IMR-90 (cell line): ENCODE results near the gene TECPR2. TPM values are rescaled to one million over a fixed set of nuclear protein-coding genes. Genes with fewer than 3 reads are reported as not detected.
A peak's percentile ranks its signal among the peaks of the same experiment; 100 is the strongest.

Source experiments
- ATAC-seq: fragments of 200-7000 bp; cut with Tn5 transposase; 2 replicates; pipeline ENCODE4 v1.9.1; 2020; ENCODE audit warnings: low read depth, mild to moderate bottlenecking, moderate library complexity
- BruUV-seq: library from RNA; stranded (reverse); fragments of 400-500 nt; replicated peaks from 2 replicates; lab custom pipeline; 2021; lab: Mats Ljungman, UMichigan
- CTCF ChIA-PET: fragments of 300-600 bp; formaldehyde crosslinking; extraction: SDS; loops from one replicate; lab custom pipeline; 2021; ENCODE audit warnings: antibody characterized with exemption; lab: Yijun Ruan, JAX
- POLR2A ChIA-PET: fragments of 300-600 bp; sonication (Branson Sonifier 250); formaldehyde crosslinking; loops from one replicate; lab custom pipeline; 2022; ENCODE audit warnings: antibody characterized with exemption; ENCODE audit not compliant: unreplicated experiment; lab: Charles Lee
- DNase-seq: peaks from one replicate; pipeline ENCODE4 v3.0.0; 2013
- H2AFZ ChIP-seq: replicated peaks from 2 replicates; pipeline ENCODE3; 2013; ENCODE audit warnings: low read length, mild to moderate bottlenecking; ENCODE audit not compliant: poor library complexity
- H2AK5ac ChIP-seq: 2 replicates; pipeline ENCODE4 v1.6.1; 2013; ENCODE audit warnings: low read depth, low read length, inconsistent platforms
- H2AK9ac ChIP-seq: replicated peaks from 2 replicates; pipeline ENCODE3; 2013; ENCODE audit warnings: mild to moderate bottlenecking, low read depth, low read length, moderate library complexity; ENCODE audit not compliant: poor library complexity
- H2BK120ac ChIP-seq: 2 replicates; pipeline ENCODE4 v1.6.1; 2013; ENCODE audit warnings: low read depth, low read length, inconsistent platforms
- H2BK15ac ChIP-seq: 3 replicates; pipeline ENCODE4 v1.6.1; 2013; ENCODE audit warnings: low read depth, low read length, inconsistent platforms
- H2BK20ac ChIP-seq: 2 replicates; pipeline ENCODE4 v1.6.1; 2013; ENCODE audit warnings: low read depth, mild to moderate bottlenecking, inconsistent platforms, low read length, moderate library complexity
- H2BK5ac ChIP-seq: 2 replicates; pipeline ENCODE4 v1.6.1; 2013; ENCODE audit warnings: mild to moderate bottlenecking, low read depth, low read length, inconsistent platforms; ENCODE audit not compliant: poor library complexity, severe bottlenecking
- H3K14ac ChIP-seq: replicated peaks from 2 replicates; pipeline ENCODE4 v1.6.1; 2013; ENCODE audit warnings: low read depth, low read length, inconsistent platforms
- H3K18ac ChIP-seq: 2 replicates; pipeline ENCODE4 v1.6.1; 2013; ENCODE audit warnings: low read depth, low read length, control low read depth
- H3K23ac ChIP-seq: 2 replicates; pipeline ENCODE4 v1.6.1; 2013; ENCODE audit warnings: low read depth, low read length, inconsistent platforms
- H3K27ac ChIP-seq: 2 replicates; pipeline ENCODE4 v1.5.1; 2013; ENCODE audit warnings: mild to moderate bottlenecking, control low read depth, low read length; ENCODE audit not compliant: insufficient read depth
- H3K27me3 ChIP-seq: 2 replicates; pipeline ENCODE4 v1.6.1; 2013; ENCODE audit warnings: low read length; ENCODE audit not compliant: control insufficient read depth, insufficient read depth
- H3K36me3 ChIP-seq: 2 replicates; pipeline ENCODE4 v1.6.1; 2013; ENCODE audit warnings: low read length, mixed read lengths; ENCODE audit not compliant: control insufficient read depth, insufficient read depth
- H3K4ac ChIP-seq: 2 replicates; pipeline ENCODE4 v1.6.1; 2013; ENCODE audit warnings: low read depth, low read length, inconsistent platforms
- H3K4me1 ChIP-seq: 2 replicates; pipeline ENCODE4 v1.6.1; 2013; ENCODE audit warnings: low read length, mixed read lengths; ENCODE audit not compliant: control insufficient read depth, insufficient read depth
- H3K4me2 ChIP-seq: 2 replicates; pipeline ENCODE4 v1.6.1; 2013; ENCODE audit warnings: low read depth, mild to moderate bottlenecking, control low read depth, low read length, moderate library complexity
- H3K4me3 ChIP-seq: 2 replicates; pipeline ENCODE4 v1.5.1; 2013; ENCODE audit warnings: low read depth, mild to moderate bottlenecking, control low read depth, low read length, moderate library complexity; ENCODE audit not compliant: insufficient read depth
- H3K56ac ChIP-seq: 2 replicates; pipeline ENCODE4 v1.6.1; 2013; ENCODE audit warnings: low read length, inconsistent platforms; ENCODE audit not compliant: insufficient read depth; ENCODE audit errors: extremely low read depth
- H3K79me1 ChIP-seq, 2 experiments: 2 replicates each; pipeline ENCODE4 v1.6.1; 2013; ENCODE audit warnings: low read length in 2 of 2, inconsistent platforms in 1 of 2, low read depth in 1 of 2
- H3K9ac ChIP-seq: 2 replicates; pipeline ENCODE4 v1.6.1; 2013; ENCODE audit warnings: low read depth, low read length, control low read depth
- H3K9me1 ChIP-seq: 2 replicates; pipeline ENCODE4 v1.6.1; 2013; ENCODE audit warnings: low read length, inconsistent platforms; ENCODE audit not compliant: insufficient read depth
- H3K9me3 ChIP-seq: 2 replicates; pipeline ENCODE4 v1.6.1; 2013; ENCODE audit warnings: low read length; ENCODE audit not compliant: control insufficient read depth, insufficient read depth
- H4K20me1 ChIP-seq: 2 replicates; pipeline ENCODE4 v1.6.1; 2013; ENCODE audit warnings: low read length, inconsistent platforms; ENCODE audit not compliant: insufficient read depth
- H4K5ac ChIP-seq: 2 replicates; pipeline ENCODE4 v1.6.1; 2013; ENCODE audit warnings: mild to moderate bottlenecking, low read depth, low read length, control low read depth
- H4K8ac ChIP-seq, 2 experiments: 2 replicates each; pipeline ENCODE4 v1.6.1; 2013; ENCODE audit warnings: low read depth in 2 of 2, low read length in 2 of 2, control low read depth in 1 of 2, inconsistent platforms in 1 of 2
- H4K91ac ChIP-seq: 2 replicates; pipeline ENCODE4 v1.6.1; 2013; ENCODE audit warnings: low read depth, low read length, inconsistent platforms; ENCODE audit not compliant: insufficient read depth
- BHLHE40 ChIP-seq: fragments of 150-350 bp; IDR thresholded peaks from 2 replicates; pipeline ENCODE4 v1.6.1; 2016; ENCODE audit warnings: mild to moderate bottlenecking, low read depth, low read length
- CEBPB ChIP-seq: IDR thresholded peaks from 2 replicates; pipeline ENCODE4 v1.6.1; 2012; ENCODE audit warnings: low read depth, low read length, improper control_type of control experiment
- CHD1 ChIP-seq: IDR thresholded peaks from 2 replicates; pipeline ENCODE4 v1.6.1; 2012; ENCODE audit warnings: low read depth, low read length, improper control_type of control experiment
- FOS ChIP-seq: fragments of 150-350 bp; IDR thresholded peaks from 2 replicates; pipeline ENCODE4 v1.6.1; 2016; ENCODE audit warnings: low read depth, low read length
- MAFK ChIP-seq: IDR thresholded peaks from 2 replicates; pipeline ENCODE4 v1.6.1; 2012; ENCODE audit warnings: low read depth, low read length, improper control_type of control experiment
- MAZ ChIP-seq: IDR thresholded peaks from 2 replicates; pipeline ENCODE4 v1.6.1; 2012; ENCODE audit warnings: low read depth, mild to moderate bottlenecking, low read length, improper control_type of control experiment, moderate library complexity, borderline replicate concordance
- NFE2L2 ChIP-seq: fragments of 150-350 bp; IDR thresholded peaks from 2 replicates; pipeline ENCODE4 v1.6.1; 2016; ENCODE audit warnings: low read depth, mild to moderate bottlenecking, low read length
- POLR2A ChIP-seq: IDR thresholded peaks from 2 replicates; pipeline ENCODE4 v1.6.1; 2012; ENCODE audit warnings: mild to moderate bottlenecking, low read depth, low read length
- RAD21 ChIP-seq: IDR thresholded peaks from 2 replicates; pipeline ENCODE4 v1.6.1; 2012; ENCODE audit warnings: low read length, improper control_type of control experiment
- RCOR1 ChIP-seq: IDR thresholded peaks from 2 replicates; pipeline ENCODE4 v1.6.1; 2012; ENCODE audit warnings: mild to moderate bottlenecking, low read length, improper control_type of control experiment; ENCODE audit not compliant: insufficient replicate concordance
- RFX5 ChIP-seq: IDR thresholded peaks from 2 replicates; pipeline ENCODE4 v1.8.0; 2012; ENCODE audit warnings: low read depth, mild to moderate bottlenecking, low read length, moderate library complexity
- SMC3 ChIP-seq: fragments of 150-350 bp; IDR thresholded peaks from 2 replicates; pipeline ENCODE4 v1.6.1; 2016; ENCODE audit warnings: low read depth, mild to moderate bottlenecking, antibody characterized with exemption, low read length, moderate library complexity
- WGBS, 2 experiments: methylation state at CpG; one replicate each; pipeline versions ENCODE4 v1.1.5 to v1.1.7; 2013; ENCODE audit warnings: missing lambda C conversion rate in 2 of 2; ENCODE audit not compliant: insufficient read length in 1 of 2; ENCODE audit errors: extremely low coverage in 2 of 2; 5-methylcytosine and 5-hydroxymethylcytosine counted together
- dilution Hi-C: fragments of 300-500 bp; cut with HindIII; formaldehyde crosslinking; loops from one replicate; pipeline ENCODE4 v1.14.3; 2018; ENCODE audit warnings: low sequenced_read_pairs; ENCODE audit not compliant: unreplicated experiment
- in situ Hi-C: fragments of 300-500 bp; cut with MboI; formaldehyde crosslinking; loops from 3 replicates; pipeline ENCODE4 v1.14.3; 2019; ENCODE audit warnings: low sequenced_read_pairs, inconsistent platforms, mixed read lengths
- intact Hi-C: fragments of 100-400 bp; cut with micrococcal nuclease; formaldehyde crosslinking; loops from 2 replicates; pipeline ENCODE4 v1.10.0; 2022
- polyA plus RNA-seq, 3 experiments: library from polyadenylated mRNA; depleted of rRNA; stranded (reverse); fragments of >200 nt; gene quantifications; 2 replicates each; pipeline ENCODE4 v1.2.3, GENCODE V29; 2012; ENCODE audit warnings: low replicate concordance in 1 of 3
- total RNA-seq: library from RNA; depleted of rRNA; stranded (reverse); fragments of >200 nt; gene quantifications from 2 replicates; pipeline ENCODE4 v1.2.3, GENCODE V29; 2012
- TF ChIP-seq, protein P1 (sequence below): fragments of 150-350 bp; IDR thresholded peaks from 2 replicates; pipeline ENCODE4 v1.6.1; 2016; ENCODE audit warnings: low read depth, mild to moderate bottlenecking, low read length, moderate library complexity, borderline replicate concordance
- TF ChIP-seq, protein P2 (sequence below): conservative IDR thresholded peaks from 2 replicates; pipeline ENCODE4 v1.5.1; 2012; ENCODE audit warnings: mild to moderate bottlenecking, low read depth, low read length, improper control_type of control experiment

Gene TECPR2
- total and polyA plus RNA-seq, 2 of the 4 experiments (the other 2 are of a cell fraction), result 9.5 to 11.7 TPM

DNA sequence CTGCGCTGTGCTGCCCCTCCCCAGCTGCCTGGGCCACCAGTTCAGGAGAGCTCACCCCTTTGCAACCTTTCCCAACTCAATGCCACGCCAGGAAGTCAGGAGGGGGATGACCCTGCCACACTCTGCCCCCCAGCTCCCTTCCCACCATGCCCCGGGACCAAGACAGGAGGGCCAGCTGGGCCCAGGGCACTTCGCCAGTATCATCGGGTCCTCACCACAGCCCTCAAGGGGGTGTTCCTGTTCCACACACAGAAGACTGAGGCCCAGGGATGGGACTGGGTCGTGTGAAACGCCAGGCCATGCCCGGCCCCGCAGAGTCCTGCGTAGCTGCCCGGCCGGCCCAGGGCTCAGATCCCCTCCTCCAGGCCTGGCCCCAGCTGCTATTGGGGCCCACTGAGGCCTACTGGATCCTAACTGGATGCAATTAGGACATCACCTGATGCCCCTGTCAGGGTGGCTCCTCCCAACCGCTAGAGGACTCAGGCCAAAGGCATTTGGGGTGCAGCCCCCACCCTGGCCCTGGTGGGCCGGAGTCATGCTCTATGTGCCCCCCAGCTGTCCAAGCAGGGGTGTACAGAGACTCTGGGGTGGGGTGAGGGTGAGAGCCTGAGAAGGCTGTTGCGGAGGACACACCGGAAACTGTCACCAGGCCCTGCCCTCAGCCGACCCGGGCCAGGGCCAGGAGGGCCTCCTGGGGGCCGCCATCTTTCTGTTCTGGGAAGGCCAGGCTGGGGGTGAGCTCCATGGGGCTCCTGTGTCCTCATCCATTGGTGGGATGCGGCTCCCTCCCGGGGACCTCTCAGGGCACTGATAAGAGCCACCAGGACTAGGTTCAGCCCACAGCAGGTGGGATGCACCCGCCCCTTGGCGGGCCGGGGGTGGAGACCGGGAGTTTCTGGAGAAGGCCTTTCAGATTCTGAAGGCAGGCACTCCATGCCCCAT is 176.1 kb downstream of the TECPR2 start:
- no peak overlapping the region for H3K23ac ChIP-seq
- no peak overlapping the region for H3K4ac ChIP-seq
- H2AFZ ChIP-seq, result peak overlapping the region; percentile 81
- ATAC-seq, result no peak
- H2BK15ac ChIP-seq, result no peak overlapping the region
- H3K79me1 ChIP-seq, result no peaks in the 10 kb centered on the region
- intact Hi-C loops (no loop called here), dilution Hi-C loops (no loop called here), in situ Hi-C loops (no loop called here)
- no peak overlapping the region for H4K91ac ChIP-seq
- 69% methylated on average over 17 of the region's 25 CpGs; no CpG with 5 or more reads in 1 of the 2 experiments for WGBS, 2 experiments
- no peak for DNase-seq
- no peak overlapping the region for H2BK120ac ChIP-seq
- no peaks in the 10 kb centered on the region for H3K36me3 ChIP-seq
- H3K9me1 ChIP-seq, result no peaks in the 10 kb centered on the region; the same call in 1 of the 2 replicates
- no peak overlapping the region for H3K27ac ChIP-seq
- peaks cover 4% of the 10 kb centered on the region; the same call in 1 of the 2 replicates for H3K27me3 ChIP-seq
- H3K4me2 ChIP-seq, result no peak overlapping the region
- no peak overlapping the region for H2BK5ac ChIP-seq
- BruUV-seq, result no TSS peak
- H4K8ac ChIP-seq, result peak overlapping the region in 1 of 2 experiments; percentile 4; a peak in 1 of 4 replicates
- no peak overlapping the region for H3K14ac ChIP-seq
- H2BK20ac ChIP-seq, result no peak overlapping the region
- no peaks in the 10 kb centered on the region for H3K9me3 ChIP-seq
- no peak overlapping the region for H3K4me3 ChIP-seq
- no peak overlapping the region for H3K9ac ChIP-seq
- peaks cover 7% of the 10 kb centered on the region; the same call in 1 of the 2 replicates for H3K4me1 ChIP-seq
- H3K56ac ChIP-seq, result no peak overlapping the region
- POLR2A ChIA-PET, result no interaction called here
- CTCF ChIA-PET, result no interaction called here
- no peaks in the 10 kb centered on the region for H4K20me1 ChIP-seq
- no peak overlapping the region for H2AK5ac ChIP-seq
- H3K18ac ChIP-seq, result no peak overlapping the region; the same call in 1 of the 2 replicates
- H2AK9ac ChIP-seq, result no peak overlapping the region
- H4K5ac ChIP-seq, result no peak overlapping the region
- TF ChIP-seq FOS (no peak), BHLHE40 (no peak), NFE2L2 (no peak), CEBPB (no peak), MAFK (no peak), RFX5 (no peak), RCOR1 (no peak), POLR2A (no peak), MAZ (no peak), SMC3 (no peak), CHD1 (no peak), RAD21 (no peak)
- TF ChIP-seq, protein P1, sequence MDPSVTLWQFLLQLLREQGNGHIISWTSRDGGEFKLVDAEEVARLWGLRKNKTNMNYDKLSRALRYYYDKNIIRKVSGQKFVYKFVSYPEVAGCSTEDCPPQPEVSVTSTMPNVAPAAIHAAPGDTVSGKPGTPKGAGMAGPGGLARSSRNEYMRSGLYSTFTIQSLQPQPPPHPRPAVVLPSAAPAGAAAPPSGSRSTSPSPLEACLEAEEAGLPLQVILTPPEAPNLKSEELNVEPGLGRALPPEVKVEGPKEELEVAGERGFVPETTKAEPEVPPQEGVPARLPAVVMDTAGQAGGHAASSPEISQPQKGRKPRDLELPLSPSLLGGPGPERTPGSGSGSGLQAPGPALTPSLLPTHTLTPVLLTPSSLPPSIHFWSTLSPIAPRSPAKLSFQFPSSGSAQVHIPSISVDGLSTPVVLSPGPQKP, result no peak
- TF ChIP-seq, protein P2, sequence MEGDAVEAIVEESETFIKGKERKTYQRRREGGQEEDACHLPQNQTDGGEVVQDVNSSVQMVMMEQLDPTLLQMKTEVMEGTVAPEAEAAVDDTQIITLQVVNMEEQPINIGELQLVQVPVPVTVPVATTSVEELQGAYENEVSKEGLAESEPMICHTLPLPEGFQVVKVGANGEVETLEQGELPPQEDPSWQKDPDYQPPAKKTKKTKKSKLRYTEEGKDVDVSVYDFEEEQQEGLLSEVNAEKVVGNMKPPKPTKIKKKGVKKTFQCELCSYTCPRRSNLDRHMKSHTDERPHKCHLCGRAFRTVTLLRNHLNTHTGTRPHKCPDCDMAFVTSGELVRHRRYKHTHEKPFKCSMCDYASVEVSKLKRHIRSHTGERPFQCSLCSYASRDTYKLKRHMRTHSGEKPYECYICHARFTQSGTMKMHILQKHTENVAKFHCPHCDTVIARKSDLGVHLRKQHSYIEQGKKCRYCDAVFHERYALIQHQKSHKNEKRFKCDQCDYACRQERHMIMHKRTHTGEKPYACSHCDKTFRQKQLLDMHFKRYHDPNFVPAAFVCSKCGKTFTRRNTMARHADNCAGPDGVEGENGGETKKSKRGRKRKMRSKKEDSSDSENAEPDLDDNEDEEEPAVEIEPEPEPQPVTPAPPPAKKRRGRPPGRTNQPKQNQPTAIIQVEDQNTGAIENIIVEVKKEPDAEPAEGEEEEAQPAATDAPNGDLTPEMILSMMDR, result no peak
